ENCODE measurements around the gene KL. TPM values are rescaled to one million over a fixed set of nuclear protein-coding genes. Genes with fewer than 3 reads are reported as not detected.

KL gene
- total RNA-seq, 1 experiment from 2014 or later, result 0.28 TPM

GRCh38 chr13:32969516-32969941 is 46.7 kb upstream of the KL start:
- H3K27ac ChIP-seq (ENCODE audit: low read length), result no peak overlapping the region
- DNase-seq (ENCODE audit: low read depth, low spot score) (no peak), ATAC-seq (no peak)
- no peak for TF ChIP-seq SIN3A (IDR thresholded peaks at IDR 0.05; ENCODE audit: borderline replicate concordance, insufficient read depth, low read depth, low read length)
- no peaks in the 10 kb centered on the region for H3K36me3 ChIP-seq (ENCODE audit: control insufficient read depth, insufficient read depth, low read length)
- intact Hi-C loops (cut with micrococcal nuclease; ENCODE audit: unreplicated experiment), result no loop called here
- in situ Hi-C loops (cut with HindIII; ENCODE audit: low pct_unique_long_range_greater_than_20kb, low sequenced_read_pairs), result no loop called here
- no peaks in the 10 kb centered on the region for H3K27me3 ChIP-seq (ENCODE audit: control insufficient read depth, insufficient read depth, low read length)
- H3K9me3 ChIP-seq (ENCODE audit: control insufficient read depth, insufficient read depth, low read depth, low read length), result no peaks in the 10 kb centered on the region
- no TSS peak for BruUV-seq (replicated peaks)
- no peaks in the 10 kb centered on the region for H3K4me1 ChIP-seq (ENCODE audit: control insufficient read depth, insufficient read depth, low read length)
- ChIA-PET CTCF (interaction anchor here (0.6 kb wide), 1 partner anchor 384 kb away, joined by 3 read pairs; the partner anchor contains the start of gene PDS5B), POLR2A (no interaction called here)
- no peak overlapping the region for H3K4me3 ChIP-seq (ENCODE audit: low read depth in 2 of 2, low read length in 2 of 2)

DNA sequence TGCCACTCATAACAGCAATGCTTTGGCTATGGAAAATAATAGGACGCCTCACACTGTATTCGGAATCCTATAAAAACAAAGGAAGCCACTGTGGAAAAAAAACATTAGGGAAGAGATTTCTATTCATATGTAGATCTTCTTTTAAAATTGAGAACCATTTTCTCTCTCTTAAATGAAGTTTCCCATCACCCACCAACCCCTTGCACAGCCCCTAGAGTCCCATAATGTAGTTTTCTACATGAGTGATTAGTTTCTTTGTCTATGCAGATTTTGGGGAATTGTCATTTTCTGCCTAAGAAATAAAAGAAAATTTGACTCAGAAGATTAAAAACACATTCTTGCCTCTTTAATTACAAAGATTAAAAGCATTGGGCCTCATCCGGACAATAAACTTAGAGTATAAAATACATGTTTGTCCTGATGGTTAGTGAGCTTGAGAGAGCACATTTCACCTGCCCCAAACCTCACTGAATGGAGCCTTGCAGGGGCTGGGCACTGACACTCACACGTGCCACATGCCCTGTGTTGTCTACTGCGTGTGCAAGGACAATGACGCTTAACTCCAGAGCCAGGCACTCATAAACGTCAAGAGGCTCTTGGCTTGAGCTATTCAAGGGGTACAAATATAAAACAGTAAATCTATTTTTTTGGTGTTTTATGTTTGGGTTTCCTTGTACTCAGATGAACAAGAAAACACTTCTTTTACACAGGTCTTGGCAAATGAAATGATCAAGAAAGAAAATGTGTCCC is 40.0 kb upstream of the KL start:
- no peak for DNase-seq (ENCODE audit: low read depth, low spot score)
- no peaks in the 10 kb centered on the region for H3K4me1 ChIP-seq (ENCODE audit: control insufficient read depth, insufficient read depth, low read length)
- no TSS peak for BruUV-seq (replicated peaks)
- in situ Hi-C loops (cut with HindIII; ENCODE audit: low pct_unique_long_range_greater_than_20kb, low sequenced_read_pairs), result no loop called here
- H3K27ac ChIP-seq (ENCODE audit: low read length), result no peak overlapping the region
- no peaks in the 10 kb centered on the region for H3K27me3 ChIP-seq (ENCODE audit: control insufficient read depth, insufficient read depth, low read length)
- CTCF ChIA-PET, result no interaction called here
- intact Hi-C loops (cut with micrococcal nuclease; ENCODE audit: unreplicated experiment), result no loop called here
- TF ChIP-seq CTCF (IDR thresholded peaks at IDR 0.05) (no peak), POLR2AphosphoS5 (IDR thresholded peaks at IDR 0.05; ENCODE audit: low read depth, low read length) (no peak), TCF7L2 (IDR thresholded peaks at IDR 0.05; ENCODE audit: low read depth, low read length) (no peak), SIN3A (IDR thresholded peaks at IDR 0.05; ENCODE audit: borderline replicate concordance, insufficient read depth, low read depth, low read length) (no peak), REST (IDR thresholded peaks at IDR 0.05; ENCODE audit: insufficient read depth in 1 of 2, low read depth in 2 of 2, low read length in 1 of 2) (no peak)
- ATAC-seq, result no peak
- H3K4me3 ChIP-seq (ENCODE audit: low read depth in 2 of 2, low read length in 2 of 2), result no peak overlapping the region
- no peaks in the 10 kb centered on the region for H3K9me3 ChIP-seq (ENCODE audit: control insufficient read depth, insufficient read depth, low read depth, low read length)
- POLR2A ChIA-PET, result no interaction called here
- H3K36me3 ChIP-seq (ENCODE audit: control insufficient read depth, insufficient read depth, low read length), result no peaks in the 10 kb centered on the region

- POLR2A ChIA-PET, result no interaction called here
- CTCF ChIA-PET, result no interaction called here
- Histone ChIP-seq H3K4me3 (ENCODE audit: low read depth in 2 of 2, low read length in 2 of 2) (no peak overlapping the region), H3K36me3 (ENCODE audit: control insufficient read depth, insufficient read depth, low read length) (no peaks in the 10 kb centered on the region), H3K27ac (ENCODE audit: low read length) (no peak overlapping the region), H3K9me3 (ENCODE audit: control insufficient read depth, insufficient read depth, low read depth, low read length) (no peaks in the 10 kb centered on the region), H3K4me1 (ENCODE audit: control insufficient read depth, insufficient read depth, low read length) (no peaks in the 10 kb centered on the region), H3K27me3 (ENCODE audit: control insufficient read depth, insufficient read depth, low read length) (no peaks in the 10 kb centered on the region)
- DNase-seq (ENCODE audit: low read depth, low spot score) (no peak), ATAC-seq (no peak)
- BruUV-seq (replicated peaks), result no TSS peak
- in situ Hi-C loops (cut with HindIII; ENCODE audit: low pct_unique_long_range_greater_than_20kb, low sequenced_read_pairs), result no loop called here
- TF ChIP-seq CTCF (IDR thresholded peaks at IDR 0.05) (no peak), TCF7L2 (IDR thresholded peaks at IDR 0.05; ENCODE audit: low read depth, low read length) (no peak), POLR2AphosphoS5 (IDR thresholded peaks at IDR 0.05; ENCODE audit: low read depth, low read length) (no peak), REST (IDR thresholded peaks at IDR 0.05; ENCODE audit: insufficient read depth in 1 of 2, low read depth in 2 of 2, low read length in 1 of 2) (no peak), SIN3A (IDR thresholded peaks at IDR 0.05; ENCODE audit: borderline replicate concordance, insufficient read depth, low read depth, low read length) (no peak)
- intact Hi-C loops (cut with micrococcal nuclease; ENCODE audit: unreplicated experiment), result no loop called here
These were observed 39.3 kb upstream of the KL start for GRCh38 chr13:32976912-32977311.

Data from Panc1 (cell line).